OCI-LY1 (cell line): Measurements from ENCODE around the gene HOXD10.

Experiments used
- H2AFZ ChIP-seq: fragments of 200-600 bp; sonication (generic), shearing (Covaris generic); 2 replicates; pipeline ENCODE4 v1.6.0; 2014; ENCODE audit warnings: antibody characterized with exemption, mild to moderate bottlenecking, low read length
- H3F3A ChIP-seq: fragments of 200-600 bp; sonication (generic), shearing (Covaris generic); 2 replicates; pipeline ENCODE4 v1.6.0; 2014; ENCODE audit warnings: mild to moderate bottlenecking, antibody characterized with exemption, low read length, moderate library complexity; ENCODE audit not compliant: insufficient read depth
- H3K27ac ChIP-seq: fragments of 200-600 bp; sonication (generic); 2 replicates; pipeline ENCODE4 v1.5.1; 2014; ENCODE audit warnings: low read length, mixed run types, mild to moderate bottlenecking, low read depth; ENCODE audit not compliant: poor library complexity, severe bottlenecking
- H3K27me3 ChIP-seq: fragments of 200-600 bp; sonication (generic); 2 replicates; pipeline ENCODE4 v1.6.0; 2014; ENCODE audit warnings: antibody characterized with exemption, mild to moderate bottlenecking, low read length, moderate library complexity; ENCODE audit not compliant: insufficient read depth
- H3K36me3 ChIP-seq: fragments of 200-600 bp; sonication (generic); 2 replicates; pipeline ENCODE4 v1.6.1; 2014; ENCODE audit warnings: mild to moderate bottlenecking, antibody characterized with exemption, low read length, moderate library complexity, mixed read lengths; ENCODE audit not compliant: insufficient read depth
- H3K4me1 ChIP-seq: fragments of 200-600 bp; sonication (generic); 2 replicates; pipeline ENCODE4 v1.5.1; 2014; ENCODE audit warnings: mild to moderate bottlenecking, low read length, moderate library complexity; ENCODE audit not compliant: insufficient read depth, severe bottlenecking
- H3K4me2 ChIP-seq: fragments of 200-600 bp; sonication (generic), shearing (Covaris generic); 2 replicates; pipeline ENCODE4 v1.6.1; 2014; ENCODE audit warnings: low read length
- H3K4me3 ChIP-seq: fragments of 200-600 bp; sonication (generic); 2 replicates; pipeline ENCODE4 v1.5.1; 2014; ENCODE audit warnings: low read length, low read depth, mild to moderate bottlenecking, mixed read lengths; ENCODE audit not compliant: poor library complexity, severe bottlenecking
- H3K79me2 ChIP-seq: fragments of 200-600 bp; shearing (Covaris generic); 2 replicates; pipeline ENCODE4 v1.6.1; 2016; ENCODE audit warnings: mixed run types, low read length, mixed read lengths; ENCODE audit not compliant: insufficient read depth
- H3K9ac ChIP-seq: fragments of 200-600 bp; sonication (generic), shearing (Covaris generic); 2 replicates; pipeline ENCODE4 v1.6.1; 2014; ENCODE audit warnings: mild to moderate bottlenecking, low read length, mixed read lengths
- H3K9me2 ChIP-seq: fragments of 200-600 bp; sonication (generic), shearing (Covaris generic); 2 replicates; pipeline ENCODE4 v1.6.1; 2014; ENCODE audit warnings: low read depth, mild to moderate bottlenecking, low read length, mixed read lengths
- H3K9me3 ChIP-seq: fragments of 200-600 bp; shearing (Covaris generic); 2 replicates; pipeline ENCODE4 v1.6.1; 2014; ENCODE audit warnings: low read length, mixed read lengths
- H4K20me1 ChIP-seq: fragments of 200-600 bp; sonication (generic), shearing (Covaris generic); 2 replicates; pipeline ENCODE4 v1.6.0; 2016; ENCODE audit warnings: mild to moderate bottlenecking, low read length; ENCODE audit not compliant: insufficient read depth
- CTCF ChIP-seq: fragments of 200-600 bp; sonication (generic), shearing (Covaris generic); IDR thresholded peaks from 2 replicates; pipeline ENCODE4 v1.5.1; 2017; ENCODE audit warnings: mild to moderate bottlenecking, antibody characterized with exemption, low read length, moderate library complexity, mixed read lengths
- EZH2 ChIP-seq: fragments of 200-600 bp; sonication (generic), shearing (Covaris generic); IDR thresholded peaks from 2 replicates; pipeline ENCODE4 v1.8.0; 2017; ENCODE audit warnings: borderline replicate concordance, mixed run types, mild to moderate bottlenecking, antibody characterized with exemption, low read length, moderate library complexity, mixed read lengths

The HOXD10 gene

GRCh38 chr2:176100547-176101140 lies 15.9 kb upstream of the HOXD10 start:
- no peak overlapping the region for H3K9ac ChIP-seq

GRCh38 chr2:176101216-176101830 lies 15.3 kb upstream of the HOXD10 start:
- Histone ChIP-seq H3K9me2 (no peaks in the 10 kb centered on the region), H3K4me1 (peaks cover 16% of the 10 kb centered on the region), H3K4me2 (no peak overlapping the region), H4K20me1 (no peaks in the 10 kb centered on the region), H3K36me3 (no peaks in the 10 kb centered on the region), H3K79me2 (no peaks in the 10 kb centered on the region), H3K27me3 (no peaks in the 10 kb centered on the region), H3K4me3 (no peak overlapping the region), H2AFZ (no peak overlapping the region), H3K9ac (no peak overlapping the region), H3F3A (no peaks in the 10 kb centered on the region), H3K27ac (no peak overlapping the region), H3K9me3 (no peaks in the 10 kb centered on the region)
- TF ChIP-seq CTCF (no peak), EZH2 (no peak)

More at GRCh38 chr2:176100547-176101140, 15.9 kb upstream of the HOXD10 start:
- Histone ChIP-seq H2AFZ (no peak overlapping the region), H3K36me3 (no peaks in the 10 kb centered on the region), H3K27me3 (no peaks in the 10 kb centered on the region), H3K4me2 (no peak overlapping the region), H3K9me3 (no peaks in the 10 kb centered on the region), H3K9me2 (no peaks in the 10 kb centered on the region), H3F3A (no peaks in the 10 kb centered on the region), H3K4me1 (peaks cover 12% of the 10 kb centered on the region), H3K79me2 (no peaks in the 10 kb centered on the region), H4K20me1 (no peaks in the 10 kb centered on the region), H3K4me3 (no peak overlapping the region), H3K27ac (no peak overlapping the region)
- TF ChIP-seq EZH2 (no peak), CTCF (no peak)

GRCh38 chr2:176101842-176102241 lies 14.7 kb upstream of the HOXD10 start:
- no peak for TF ChIP-seq EZH2
- TF ChIP-seq CTCF: no peak
- no peak overlapping the region for H3K4me3 ChIP-seq
- H3K4me2 ChIP-seq: no peak overlapping the region
- H4K20me1 ChIP-seq: no peaks in the 10 kb centered on the region
- no peak overlapping the region for H3K9ac ChIP-seq
- no peaks in the 10 kb centered on the region for H3K36me3 ChIP-seq
- H3K4me1 ChIP-seq: peaks cover 13% of the 10 kb centered on the region
- no peaks in the 10 kb centered on the region for H3K9me3 ChIP-seq
- no peak overlapping the region for H3K27ac ChIP-seq
- no peaks in the 10 kb centered on the region for H3K79me2 ChIP-seq
- H3K27me3 ChIP-seq: no peaks in the 10 kb centered on the region
- H3K9me2 ChIP-seq: no peaks in the 10 kb centered on the region
- no peaks in the 10 kb centered on the region for H3F3A ChIP-seq
- no peak overlapping the region for H2AFZ ChIP-seq
